NAMALWA (cell line): ENCODE results near the gene MAP2K5.
A peak's percentile ranks its signal among the peaks of the same experiment; 100 is the strongest.
"Not testable (repeated sequence)": the region's sequence is repeated elsewhere in the genome, so short reads cannot be mapped to it uniquely, and the experiment has no call there.

ENCODE experiments used
- DNase-seq: peaks from one replicate; pipeline ENCODE4 v3.0.0-alpha.2; 2015; ENCODE audit warnings: low spot score

Gene MAP2K5

DNA sequence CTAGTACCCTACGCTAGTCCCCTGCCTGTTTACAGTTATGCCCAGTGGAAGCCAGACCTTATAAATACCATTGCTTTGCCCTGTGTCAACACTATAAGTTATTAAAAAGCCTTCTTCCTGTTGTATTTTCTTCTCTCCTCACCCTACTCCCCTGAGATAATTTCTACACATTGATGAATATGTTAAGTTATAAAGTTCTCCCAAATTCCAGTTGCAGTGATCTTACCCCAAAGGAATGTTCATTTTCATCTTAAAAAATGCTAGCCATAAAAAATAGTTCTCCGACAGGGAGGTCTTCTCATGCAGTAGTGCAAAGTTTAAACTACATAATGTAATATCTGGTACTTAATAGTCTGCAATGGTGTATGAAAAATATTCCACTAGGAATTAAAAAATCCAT is 58.6 kb downstream of the MAP2K5 start:
- DNase-seq, result no peak

GRCh38 chr15:67603063-67603462 is 60.6 kb downstream of the MAP2K5 start:
- DNase-seq, result no peak

DNA sequence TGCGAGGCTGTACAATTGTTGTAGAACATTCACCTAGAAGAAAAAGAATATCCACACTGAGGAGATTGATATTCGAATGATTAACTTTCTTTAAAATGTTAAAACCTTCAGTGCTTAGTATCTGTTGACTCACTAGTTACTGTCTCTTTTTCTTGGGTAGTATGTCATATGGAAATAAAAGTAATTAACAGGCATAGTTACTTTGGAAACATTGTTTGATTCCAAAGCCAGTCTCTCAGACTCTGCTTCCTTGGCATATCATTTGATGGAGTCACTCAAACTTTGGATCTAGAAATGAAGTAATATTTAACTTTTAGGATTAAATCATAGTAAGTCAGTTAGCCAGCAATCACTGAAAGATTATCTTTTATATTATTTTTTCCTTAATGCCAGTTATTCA is 63.4 kb downstream of the MAP2K5 start:
- DNase-seq, result no peak

GRCh38 chr15:67606742-67607141 is 64.2 kb downstream of the MAP2K5 start:
- no peak for DNase-seq

- no peak for DNase-seq
These were observed 64.8 kb downstream of the MAP2K5 start for GRCh38 chr15:67607329-67607728.

- no peak for DNase-seq
These were observed 65.6 kb downstream of the MAP2K5 start for GRCh38 chr15:67607959-67608637.

GRCh38 chr15:67608638-67608959 is 66.1 kb downstream of the MAP2K5 start:
- DNase-seq, result no peak

DNA sequence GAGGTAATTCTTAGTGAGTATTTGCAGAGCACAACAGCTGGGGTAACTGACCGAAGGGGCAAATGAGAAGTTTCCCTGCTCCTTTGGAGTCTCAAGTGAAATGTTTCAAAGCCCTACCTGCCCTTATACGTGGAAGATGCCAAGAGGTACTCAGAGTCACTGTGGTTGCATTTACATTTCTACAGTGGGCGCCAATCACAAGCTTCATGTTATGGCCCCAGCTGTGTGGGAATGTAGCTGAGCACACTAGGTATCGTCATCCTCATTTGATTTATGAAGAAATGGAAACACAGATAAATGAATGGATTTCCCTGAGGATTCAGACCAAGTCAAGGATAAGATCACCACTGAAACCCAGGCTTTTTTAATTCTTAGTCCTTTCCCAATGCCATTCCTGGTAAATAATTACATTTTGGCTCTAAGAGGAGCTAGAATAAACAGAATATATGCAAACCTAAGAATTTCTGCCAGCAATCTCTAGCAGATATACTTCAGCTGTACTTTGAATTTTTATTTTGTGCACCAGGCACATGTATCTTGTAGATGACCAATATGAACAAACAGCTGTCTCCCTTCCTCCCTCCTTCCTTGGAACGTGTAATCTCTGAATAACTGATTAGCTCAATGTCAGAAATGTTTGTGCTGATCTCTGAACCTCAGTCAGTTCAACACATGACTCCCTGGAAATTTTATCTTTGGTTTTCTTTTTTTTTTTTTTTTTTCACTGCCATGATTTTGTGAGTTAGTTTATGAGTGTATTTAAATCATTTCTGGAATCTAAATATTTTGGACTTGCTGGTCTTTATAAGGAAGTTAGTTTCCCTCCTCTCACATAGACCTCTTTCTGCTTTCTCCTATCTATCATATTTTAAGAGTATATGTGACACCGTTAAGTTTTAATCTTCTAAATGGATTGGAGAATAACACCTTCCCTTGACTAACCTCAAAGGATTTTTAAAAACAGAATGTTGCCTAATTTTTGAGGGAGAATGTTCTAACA is 69.2 kb downstream of the MAP2K5 start:
- DNase-seq, result no peak

GRCh38 chr15:67613211-67613610 is 70.7 kb downstream of the MAP2K5 start:
- DNase-seq, result no peak

DNA sequence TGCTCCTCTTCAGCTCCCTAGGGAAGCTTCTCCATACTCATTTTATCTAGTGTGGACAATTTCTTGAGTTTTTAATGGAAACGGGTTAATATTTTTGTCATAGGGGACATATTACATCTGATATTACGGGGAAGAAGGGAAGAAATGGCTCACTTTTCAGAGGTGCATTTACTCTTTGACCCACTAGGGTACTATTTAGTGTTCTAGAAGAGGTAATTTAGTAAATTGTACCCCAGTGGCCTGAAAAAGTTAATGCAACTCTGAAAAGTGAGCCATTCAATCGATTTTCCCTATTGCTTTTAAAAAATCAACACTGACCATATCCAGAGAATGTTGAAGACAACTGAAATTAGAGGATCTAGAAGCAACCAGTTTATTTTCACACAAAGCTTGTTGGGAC is 71.2 kb downstream of the MAP2K5 start:
- peak; percentile 35 for DNase-seq

DNA sequence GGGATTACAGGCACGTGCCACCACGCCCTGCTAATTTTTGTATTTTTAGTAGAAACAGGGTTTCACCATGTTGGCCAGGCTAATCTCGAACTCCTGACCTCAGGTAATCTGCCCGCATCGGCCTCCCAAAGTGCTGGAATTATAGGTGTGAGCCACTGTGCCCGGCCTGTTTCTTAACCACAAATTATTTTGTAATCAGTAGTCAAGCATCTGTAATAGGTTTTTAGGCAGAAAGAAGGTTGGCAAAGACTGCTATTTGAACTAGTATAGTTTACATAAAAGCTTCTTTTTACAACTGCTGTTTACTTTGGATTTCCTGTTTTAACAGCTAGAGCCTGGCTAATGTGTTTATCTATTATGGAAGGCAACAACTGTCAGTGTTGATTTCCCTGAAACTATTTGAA is 72.6 kb downstream of the MAP2K5 start:
- not testable (repeated sequence) for DNase-seq

- DNase-seq, result no peak
These were observed 75.8 kb downstream of the MAP2K5 start for GRCh38 chr15:67618297-67618696.

GRCh38 chr15:67622110-67622509 is 79.6 kb downstream of the MAP2K5 start:
- no peak for DNase-seq

GRCh38 chr15:67632261-67632660 is 89.8 kb downstream of the MAP2K5 start:
- no peak for DNase-seq

DNA sequence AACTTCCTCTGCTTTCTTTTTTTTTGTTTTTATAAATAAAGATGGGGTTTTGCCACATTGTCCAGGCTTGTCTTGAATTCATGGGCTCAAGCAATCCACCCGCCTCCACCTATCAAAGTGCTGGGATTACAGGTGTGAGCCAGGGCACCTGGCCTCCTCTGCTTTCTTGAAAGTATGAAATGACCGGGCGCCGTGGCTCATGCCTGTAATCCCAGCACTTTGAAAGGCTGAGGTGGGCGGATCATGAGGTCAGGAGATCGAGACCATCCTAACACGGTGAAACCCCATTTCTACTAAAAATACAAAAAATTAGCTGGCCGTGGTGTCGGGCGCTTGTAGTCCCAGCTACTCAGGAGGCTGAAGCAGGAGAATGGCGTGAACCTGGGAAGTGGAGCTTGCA is 93.4 kb downstream of the MAP2K5 start:
- DNase-seq, result not testable (repeated sequence)

GRCh38 chr15:67639591-67639990 is 97.1 kb downstream of the MAP2K5 start:
- DNase-seq, result no peak

DNA sequence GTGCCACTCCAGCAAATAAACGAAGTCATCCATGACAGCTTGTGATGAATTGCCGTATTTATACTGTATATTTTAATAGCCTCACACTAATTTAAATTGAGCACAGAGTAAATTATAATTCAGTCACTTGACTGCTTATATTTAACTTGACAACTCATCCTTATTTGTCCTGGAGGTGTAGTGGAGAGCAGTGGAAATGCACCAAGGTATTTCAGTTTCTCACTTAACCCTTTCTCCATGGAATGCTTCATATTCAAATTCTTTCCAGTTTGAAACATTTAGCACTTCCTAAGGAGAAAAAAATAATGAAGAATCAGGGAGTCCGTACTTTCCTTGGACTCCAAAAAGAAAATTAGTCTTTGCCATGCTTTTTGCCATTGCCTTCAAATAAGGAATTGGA is 99.0 kb downstream of the MAP2K5 start:
- DNase-seq, result no peak

DNA sequence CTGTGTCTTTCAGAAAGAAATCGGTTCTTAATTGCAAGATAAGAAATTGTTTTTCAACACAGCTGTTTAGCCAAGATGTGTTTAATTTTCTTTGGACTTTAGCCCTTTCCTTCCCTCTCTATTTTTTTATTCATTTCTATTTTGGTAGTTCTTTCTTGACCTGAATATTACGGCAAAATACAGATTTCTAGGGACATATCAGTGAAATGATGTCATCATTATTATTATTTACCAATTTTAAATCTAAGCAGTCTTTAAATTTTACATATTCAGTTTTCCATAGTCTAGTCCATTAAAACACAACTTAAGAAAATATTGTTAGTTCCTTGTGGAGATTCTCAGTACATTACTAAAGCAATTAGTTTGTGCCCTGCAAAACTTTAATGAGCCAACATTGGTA is 104.3 kb downstream of the MAP2K5 start:
- DNase-seq, result no peak

DNA sequence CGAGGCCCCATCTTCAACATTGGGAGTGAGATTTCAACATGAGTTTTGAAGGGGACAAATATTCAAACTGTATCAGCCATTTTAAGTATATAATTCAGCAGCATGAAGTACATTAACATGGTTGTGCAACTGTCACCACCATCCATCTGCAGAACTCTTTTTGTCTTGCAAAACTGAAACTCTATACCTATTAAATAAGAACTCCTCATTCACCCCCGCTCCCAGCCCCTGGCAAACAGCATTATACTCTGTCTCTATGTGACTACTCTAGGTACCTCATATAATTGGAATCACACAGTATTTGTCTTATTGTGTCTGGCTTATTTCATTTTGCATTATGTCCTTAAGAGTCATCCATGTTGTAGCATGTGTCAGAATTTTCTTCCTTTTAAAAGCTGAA is 110.1 kb downstream of the MAP2K5 start:
- DNase-seq, result no peak

GRCh38 chr15:67660446-67660845 is 117.9 kb downstream of the MAP2K5 start:
- no peak for DNase-seq

- DNase-seq, result no peak
These were observed 118.5 kb downstream of the MAP2K5 start for GRCh38 chr15:67660874-67661606.

DNA sequence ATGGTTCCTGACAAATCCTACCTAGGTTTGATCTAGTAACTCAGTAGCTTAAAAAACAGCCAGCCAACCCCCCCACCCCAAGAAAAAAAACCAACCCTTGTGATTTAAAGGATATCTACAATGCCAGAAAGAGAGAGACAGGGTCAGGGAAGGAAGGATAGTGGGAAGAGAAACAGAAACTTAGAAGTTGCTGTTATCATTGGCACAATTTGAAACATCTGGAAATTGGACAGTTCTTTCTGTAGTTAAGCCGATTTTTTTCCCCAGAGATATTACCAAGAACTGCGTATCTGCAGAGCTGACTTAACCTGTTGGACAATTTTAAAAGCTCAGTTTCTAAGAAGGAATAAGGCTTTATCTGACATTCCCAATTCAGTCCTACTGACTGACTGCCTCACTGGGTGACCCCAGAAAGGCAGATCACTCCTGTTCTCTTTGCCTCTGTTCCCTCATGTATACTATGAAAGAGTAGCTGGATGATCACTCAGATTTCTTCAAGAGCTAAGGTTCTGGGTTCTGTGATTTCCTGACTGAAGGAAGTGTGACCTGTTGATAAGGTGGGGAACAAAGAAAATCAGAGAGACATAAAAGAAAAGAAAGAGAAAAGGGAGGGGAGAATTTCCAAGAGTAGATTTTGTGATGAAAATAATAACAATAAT is 128.3 kb downstream of the MAP2K5 start:
- DNase-seq, result no peak
